ENCODE results near the gene GULP1. TPM values are rescaled to one million over a fixed set of nuclear protein-coding genes. Genes with fewer than 3 reads are reported as not detected.

Gene GULP1
- total RNA-seq, 1 experiment from 2014 or later = 76.0 TPM

DNA sequence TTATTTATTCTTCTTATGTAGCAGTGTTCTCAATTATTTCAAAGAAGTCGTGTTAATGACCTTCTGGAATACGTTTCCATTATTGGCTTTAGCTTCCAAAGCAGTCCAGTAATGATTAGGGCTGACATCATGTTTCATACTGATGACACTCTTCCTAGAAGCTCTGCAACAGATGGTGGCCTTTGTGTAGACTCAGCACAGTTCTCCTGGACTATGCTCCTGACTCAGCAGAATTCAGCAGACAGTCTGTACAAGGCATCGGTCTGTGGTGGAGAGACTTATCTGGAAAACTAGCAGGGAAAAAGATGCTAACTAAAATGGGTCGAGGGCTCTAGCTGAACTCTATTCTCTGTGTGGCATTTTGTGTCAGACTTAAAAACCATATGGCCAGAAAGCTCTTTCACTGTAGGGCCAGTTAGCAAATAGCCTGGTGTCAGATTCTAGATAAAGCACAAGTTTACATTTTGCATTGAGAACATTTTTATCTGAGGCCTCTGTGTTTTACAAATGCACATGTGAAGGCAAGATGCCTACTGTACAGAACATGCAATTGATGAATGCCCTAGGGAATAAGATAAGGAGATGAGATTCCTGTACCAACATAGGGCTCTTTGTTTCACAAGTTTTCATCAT is 35.1 kb downstream of the GULP1 start:
- no peaks in the 10 kb centered on the region for H3K9me2 ChIP-seq (ENCODE audit: insufficient read depth)
- ChIA-PET POLR2A (no interaction called here), CTCF (no interaction called here), RAD21 (ENCODE audit: low non-redundant PET in 1 of 2, low total read pairs in 2 of 2, uncharacterized antibody in 2 of 2, unreplicated experiment in 2 of 2) (no interaction called here)
- no peak overlapping the region for H3K27ac ChIP-seq (ENCODE audit: low read depth, low read length)
- DNase-seq (ENCODE audit: low read depth, low spot score) = no peak
- peaks cover 89% of the 10 kb centered on the region for H3K79me2 ChIP-seq (ENCODE audit: insufficient read depth, low read length)
- no peak overlapping the region for H3K9ac ChIP-seq (ENCODE audit: low read length)
- ATAC-seq = no peak
- peaks cover 8 to 9% of the 10 kb centered on the region in 2 experiments; a peak in 3 of 4 replicates for H3K4me1 ChIP-seq (ENCODE audit: control insufficient read depth in 1 of 2, insufficient read depth in 2 of 2, low read length in 2 of 2)
- H4K20me1 ChIP-seq (ENCODE audit: insufficient read depth) = no peaks in the 10 kb centered on the region
- H3K4me2 ChIP-seq (ENCODE audit: low read length) = no peak overlapping the region
- no peaks in the 10 kb centered on the region for H3K9me3 ChIP-seq (ENCODE audit: control insufficient read depth in 1 of 2, insufficient read depth in 1 of 2, low read depth in 1 of 2, low read length in 2 of 2)
- intact Hi-C loops (cut with micrococcal nuclease) = no loop called here
- H3K4me3 ChIP-seq (replicated peaks in 1 of 2; ENCODE audit: low read depth in 1 of 2, low read length in 2 of 2) = no peak overlapping the region
- no peaks in the 10 kb centered on the region for H3K27me3 ChIP-seq (ENCODE audit: insufficient read depth, low read length)
- TF ChIP-seq, protein P1, sequence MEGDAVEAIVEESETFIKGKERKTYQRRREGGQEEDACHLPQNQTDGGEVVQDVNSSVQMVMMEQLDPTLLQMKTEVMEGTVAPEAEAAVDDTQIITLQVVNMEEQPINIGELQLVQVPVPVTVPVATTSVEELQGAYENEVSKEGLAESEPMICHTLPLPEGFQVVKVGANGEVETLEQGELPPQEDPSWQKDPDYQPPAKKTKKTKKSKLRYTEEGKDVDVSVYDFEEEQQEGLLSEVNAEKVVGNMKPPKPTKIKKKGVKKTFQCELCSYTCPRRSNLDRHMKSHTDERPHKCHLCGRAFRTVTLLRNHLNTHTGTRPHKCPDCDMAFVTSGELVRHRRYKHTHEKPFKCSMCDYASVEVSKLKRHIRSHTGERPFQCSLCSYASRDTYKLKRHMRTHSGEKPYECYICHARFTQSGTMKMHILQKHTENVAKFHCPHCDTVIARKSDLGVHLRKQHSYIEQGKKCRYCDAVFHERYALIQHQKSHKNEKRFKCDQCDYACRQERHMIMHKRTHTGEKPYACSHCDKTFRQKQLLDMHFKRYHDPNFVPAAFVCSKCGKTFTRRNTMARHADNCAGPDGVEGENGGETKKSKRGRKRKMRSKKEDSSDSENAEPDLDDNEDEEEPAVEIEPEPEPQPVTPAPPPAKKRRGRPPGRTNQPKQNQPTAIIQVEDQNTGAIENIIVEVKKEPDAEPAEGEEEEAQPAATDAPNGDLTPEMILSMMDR (IDR thresholded peaks at IDR 0.05 in 2 of 3, conservative IDR thresholded peaks at IDR 0.05 in 1 of 3; ENCODE audit: borderline replicate concordance in 1 of 3, insufficient read depth in 1 of 3, low read depth in 2 of 3, low read length in 2 of 3) = no peak
- TF ChIP-seq RAD21 (IDR thresholded peaks at IDR 0.05; ENCODE audit: low read depth) (no peak), JUND (IDR thresholded peaks at IDR 0.05) (no peak), EGR1 (IDR thresholded peaks at IDR 0.05; ENCODE audit: low read depth) (no peak), CBX3 (IDR thresholded peaks at IDR 0.05; ENCODE audit: low read depth) (no peak), POLR2A (IDR thresholded peaks at IDR 0.05; ENCODE audit: borderline replicate concordance, extremely low read depth, insufficient read depth, insufficient read length) (no peak), SRF (IDR thresholded peaks at IDR 0.05; ENCODE audit: low read depth) (no peak), SP1 (IDR thresholded peaks at IDR 0.05; ENCODE audit: low read depth) (no peak), YY1 (IDR thresholded peaks at IDR 0.05; ENCODE audit: extremely low read depth, insufficient replicate concordance, low read depth, low read length) (no peak)
- BruUV-seq (replicated peaks) = no TSS peak
- no peaks in the 10 kb centered on the region for H3K36me3 ChIP-seq (ENCODE audit: control insufficient read depth in 1 of 2, insufficient read depth in 2 of 2, low read length in 2 of 2)
- H2AFZ ChIP-seq (ENCODE audit: low read depth, low read length, poor library complexity, severe bottlenecking) = no peak overlapping the region
